ENCODE measurements around the gene COL6A1. TPM values are rescaled to one million over a fixed set of nuclear protein-coding genes. Genes with fewer than 3 reads are reported as not detected.
"Not testable (repeated sequence)": the region's sequence is repeated elsewhere in the genome, so short reads cannot be mapped to it uniquely, and the experiment has no call there.

Gene COL6A1
- polyA plus RNA-seq, 1 donor from 2014 or later: 29.4 TPM

DNA sequence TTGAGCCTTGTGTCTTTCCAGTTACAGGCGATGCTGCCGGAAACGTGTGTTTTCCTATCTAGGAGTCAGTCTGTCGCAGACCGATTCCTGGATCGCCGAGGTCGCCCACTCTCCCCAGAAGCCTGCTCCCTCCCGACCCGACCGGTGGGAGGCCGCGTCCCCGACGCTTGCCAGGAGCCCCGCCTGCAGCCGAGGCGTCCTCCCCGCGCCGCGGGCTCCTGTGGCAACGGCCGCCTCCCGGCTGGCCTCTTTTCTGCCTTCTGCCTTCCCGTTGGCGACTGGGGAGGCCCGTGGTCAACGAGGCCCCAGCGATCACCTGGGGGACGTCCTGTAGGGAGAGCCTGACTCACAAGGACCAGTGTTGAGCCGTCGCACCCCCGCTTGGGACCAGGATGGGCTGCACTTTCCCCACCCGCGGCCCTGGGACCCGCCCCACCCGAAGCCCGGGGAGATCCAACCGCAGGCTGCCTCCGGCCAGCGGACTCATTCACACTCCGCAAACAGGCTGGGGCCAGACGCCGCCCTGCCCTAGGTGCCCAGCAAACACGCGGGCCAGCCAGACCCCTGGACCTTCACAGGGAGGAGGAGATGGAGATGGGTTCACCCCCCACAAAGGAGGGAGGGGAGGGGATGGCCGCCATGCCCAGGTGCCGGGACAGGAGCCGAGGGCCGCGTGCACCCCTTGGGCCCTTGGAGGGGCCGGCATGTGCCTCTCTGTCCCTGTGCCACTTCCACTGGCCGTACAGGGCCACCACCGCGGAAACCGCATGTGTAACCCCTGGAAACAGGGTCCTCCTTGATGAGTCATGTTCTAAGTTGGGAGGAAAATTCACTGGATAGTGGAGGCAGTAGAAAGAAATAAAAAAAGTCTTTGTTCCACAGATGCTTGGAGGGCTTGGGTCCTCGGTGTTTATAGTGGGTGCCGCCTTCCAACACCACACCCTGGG lies 7.2 kb upstream of the COL6A1 start:
- peaks cover 38% of the 10 kb centered on the region for H3K27me3 ChIP-seq (ENCODE audit: insufficient read depth, low read depth, low read length)
- H3K4me3 ChIP-seq (ENCODE audit: low read length): peak overlapping the region; percentile 65
- H3K79me2 ChIP-seq (replicated peaks; ENCODE audit: insufficient read depth, low read length): no peaks in the 10 kb centered on the region
- H3K9ac ChIP-seq (ENCODE audit: low read length): peak overlapping the region; percentile 50
- no peak overlapping the region for H3K4me2 ChIP-seq (ENCODE audit: low read length)
- H3K9me2 ChIP-seq (ENCODE audit: insufficient read depth, low read length): no peaks in the 10 kb centered on the region
- H3K9me3 ChIP-seq (ENCODE audit: low read length): no peaks in the 10 kb centered on the region
- no peak overlapping the region for H3K27ac ChIP-seq (ENCODE audit: low read length)
- TF ChIP-seq MXI1 (conservative IDR thresholded peaks at IDR 0.05; ENCODE audit: poor library complexity, severe bottlenecking) (no peak), SMC3 (conservative IDR thresholded peaks at IDR 0.05; ENCODE audit: poor library complexity) (no peak), TAF1 (IDR thresholded peaks at IDR 0.05; ENCODE audit: low read depth) (no peak)
- TF ChIP-seq, protein P1, sequence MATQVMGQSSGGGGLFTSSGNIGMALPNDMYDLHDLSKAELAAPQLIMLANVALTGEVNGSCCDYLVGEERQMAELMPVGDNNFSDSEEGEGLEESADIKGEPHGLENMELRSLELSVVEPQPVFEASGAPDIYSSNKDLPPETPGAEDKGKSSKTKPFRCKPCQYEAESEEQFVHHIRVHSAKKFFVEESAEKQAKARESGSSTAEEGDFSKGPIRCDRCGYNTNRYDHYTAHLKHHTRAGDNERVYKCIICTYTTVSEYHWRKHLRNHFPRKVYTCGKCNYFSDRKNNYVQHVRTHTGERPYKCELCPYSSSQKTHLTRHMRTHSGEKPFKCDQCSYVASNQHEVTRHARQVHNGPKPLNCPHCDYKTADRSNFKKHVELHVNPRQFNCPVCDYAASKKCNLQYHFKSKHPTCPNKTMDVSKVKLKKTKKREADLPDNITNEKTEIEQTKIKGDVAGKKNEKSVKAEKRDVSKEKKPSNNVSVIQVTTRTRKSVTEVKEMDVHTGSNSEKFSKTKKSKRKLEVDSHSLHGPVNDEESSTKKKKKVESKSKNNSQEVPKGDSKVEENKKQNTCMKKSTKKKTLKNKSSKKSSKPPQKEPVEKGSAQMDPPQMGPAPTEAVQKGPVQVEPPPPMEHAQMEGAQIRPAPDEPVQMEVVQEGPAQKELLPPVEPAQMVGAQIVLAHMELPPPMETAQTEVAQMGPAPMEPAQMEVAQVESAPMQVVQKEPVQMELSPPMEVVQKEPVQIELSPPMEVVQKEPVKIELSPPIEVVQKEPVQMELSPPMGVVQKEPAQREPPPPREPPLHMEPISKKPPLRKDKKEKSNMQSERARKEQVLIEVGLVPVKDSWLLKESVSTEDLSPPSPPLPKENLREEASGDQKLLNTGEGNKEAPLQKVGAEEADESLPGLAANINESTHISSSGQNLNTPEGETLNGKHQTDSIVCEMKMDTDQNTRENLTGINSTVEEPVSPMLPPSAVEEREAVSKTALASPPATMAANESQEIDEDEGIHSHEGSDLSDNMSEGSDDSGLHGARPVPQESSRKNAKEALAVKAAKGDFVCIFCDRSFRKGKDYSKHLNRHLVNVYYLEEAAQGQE (IDR thresholded peaks at IDR 0.05; ENCODE audit: borderline replicate concordance): no peak
- no peaks in the 10 kb centered on the region for H3F3A ChIP-seq (ENCODE audit: insufficient read depth, low read length, poor library complexity, severe bottlenecking)
- no peak overlapping the region for H2AFZ ChIP-seq (ENCODE audit: low read depth, low read length)
- no peaks in the 10 kb centered on the region for H3K36me3 ChIP-seq (ENCODE audit: insufficient read depth, low read length)
- H4K20me1 ChIP-seq (ENCODE audit: insufficient read depth): no peaks in the 10 kb centered on the region

DNA sequence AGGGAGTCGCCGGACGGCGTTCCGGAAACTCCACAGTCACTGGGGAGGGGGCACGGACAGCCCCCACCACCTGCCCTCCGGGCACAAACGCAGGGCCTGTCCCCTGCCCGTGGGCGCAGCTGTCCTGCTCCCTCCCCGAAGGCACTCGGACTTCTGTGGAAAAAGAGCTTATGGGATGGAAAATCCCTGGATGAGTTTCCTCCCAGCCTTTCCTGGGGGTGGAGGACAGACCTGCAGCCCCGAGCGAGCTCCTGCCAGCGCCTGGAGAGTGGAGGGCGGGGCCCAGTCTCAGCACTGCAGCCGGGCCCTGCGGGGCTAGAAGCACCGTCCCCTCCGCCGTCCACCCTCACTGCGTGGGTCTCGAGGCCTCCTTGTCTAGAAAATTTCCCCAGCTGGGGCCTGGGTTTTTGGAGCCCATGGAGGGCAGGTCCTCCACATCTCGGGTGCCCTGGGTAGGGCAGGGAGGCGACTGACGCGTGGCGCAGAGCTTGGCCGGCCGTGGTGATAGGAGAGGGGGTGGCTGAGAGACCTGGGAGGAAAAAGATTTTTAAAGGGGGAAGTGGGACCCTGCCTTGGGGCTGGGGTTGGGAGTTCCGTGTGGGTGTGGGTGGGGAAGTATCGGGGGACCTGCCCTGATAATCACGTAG lies 6.4 kb upstream of the COL6A1 start:
- H3K36me3 ChIP-seq (ENCODE audit: insufficient read depth, low read length): no peaks in the 10 kb centered on the region
- no peaks in the 10 kb centered on the region for H3K9me2 ChIP-seq (ENCODE audit: insufficient read depth, low read length)
- no peak overlapping the region for H3K9ac ChIP-seq (ENCODE audit: low read length)
- no peak overlapping the region for H3K4me3 ChIP-seq (ENCODE audit: low read length)
- H3K79me2 ChIP-seq (replicated peaks; ENCODE audit: insufficient read depth, low read length): no peaks in the 10 kb centered on the region
- H3K9me3 ChIP-seq (ENCODE audit: low read length): no peaks in the 10 kb centered on the region
- H4K20me1 ChIP-seq (ENCODE audit: insufficient read depth): no peaks in the 10 kb centered on the region
- no peak overlapping the region for H2AFZ ChIP-seq (ENCODE audit: low read depth, low read length)
- H3K4me2 ChIP-seq (ENCODE audit: low read length): no peak overlapping the region
- H3K27ac ChIP-seq (ENCODE audit: low read length): no peak overlapping the region
- H3F3A ChIP-seq (ENCODE audit: insufficient read depth, low read length, poor library complexity, severe bottlenecking): peaks cover under 1% of the 10 kb centered on the region
- peaks cover 38% of the 10 kb centered on the region for H3K27me3 ChIP-seq (ENCODE audit: insufficient read depth, low read depth, low read length)
- no peak for TF ChIP-seq MXI1 (conservative IDR thresholded peaks at IDR 0.05; ENCODE audit: poor library complexity, severe bottlenecking)
- no peak for TF ChIP-seq TAF1 (IDR thresholded peaks at IDR 0.05; ENCODE audit: low read depth)
- TF ChIP-seq, protein P1 (IDR thresholded peaks at IDR 0.05; ENCODE audit: borderline replicate concordance): no peak
- no peak for TF ChIP-seq RAD21 (conservative IDR thresholded peaks at IDR 0.05)
- TF ChIP-seq SMC3 (conservative IDR thresholded peaks at IDR 0.05; ENCODE audit: poor library complexity): no peak
- no peak for TF ChIP-seq EZH2 (IDR thresholded peaks at IDR 0.05; ENCODE audit: borderline replicate concordance, insufficient read depth, low read length, poor library complexity, severe bottlenecking)
- no peak for TF ChIP-seq POLR2AphosphoS5 (IDR thresholded peaks at IDR 0.05)
- no peak for TF ChIP-seq EP300 (conservative IDR thresholded peaks at IDR 0.05; ENCODE audit: poor library complexity, severe bottlenecking)
- TF ChIP-seq, protein P2, sequence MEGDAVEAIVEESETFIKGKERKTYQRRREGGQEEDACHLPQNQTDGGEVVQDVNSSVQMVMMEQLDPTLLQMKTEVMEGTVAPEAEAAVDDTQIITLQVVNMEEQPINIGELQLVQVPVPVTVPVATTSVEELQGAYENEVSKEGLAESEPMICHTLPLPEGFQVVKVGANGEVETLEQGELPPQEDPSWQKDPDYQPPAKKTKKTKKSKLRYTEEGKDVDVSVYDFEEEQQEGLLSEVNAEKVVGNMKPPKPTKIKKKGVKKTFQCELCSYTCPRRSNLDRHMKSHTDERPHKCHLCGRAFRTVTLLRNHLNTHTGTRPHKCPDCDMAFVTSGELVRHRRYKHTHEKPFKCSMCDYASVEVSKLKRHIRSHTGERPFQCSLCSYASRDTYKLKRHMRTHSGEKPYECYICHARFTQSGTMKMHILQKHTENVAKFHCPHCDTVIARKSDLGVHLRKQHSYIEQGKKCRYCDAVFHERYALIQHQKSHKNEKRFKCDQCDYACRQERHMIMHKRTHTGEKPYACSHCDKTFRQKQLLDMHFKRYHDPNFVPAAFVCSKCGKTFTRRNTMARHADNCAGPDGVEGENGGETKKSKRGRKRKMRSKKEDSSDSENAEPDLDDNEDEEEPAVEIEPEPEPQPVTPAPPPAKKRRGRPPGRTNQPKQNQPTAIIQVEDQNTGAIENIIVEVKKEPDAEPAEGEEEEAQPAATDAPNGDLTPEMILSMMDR (IDR thresholded peaks at IDR 0.05; ENCODE audit: poor library complexity, severe bottlenecking): no peak

DNA sequence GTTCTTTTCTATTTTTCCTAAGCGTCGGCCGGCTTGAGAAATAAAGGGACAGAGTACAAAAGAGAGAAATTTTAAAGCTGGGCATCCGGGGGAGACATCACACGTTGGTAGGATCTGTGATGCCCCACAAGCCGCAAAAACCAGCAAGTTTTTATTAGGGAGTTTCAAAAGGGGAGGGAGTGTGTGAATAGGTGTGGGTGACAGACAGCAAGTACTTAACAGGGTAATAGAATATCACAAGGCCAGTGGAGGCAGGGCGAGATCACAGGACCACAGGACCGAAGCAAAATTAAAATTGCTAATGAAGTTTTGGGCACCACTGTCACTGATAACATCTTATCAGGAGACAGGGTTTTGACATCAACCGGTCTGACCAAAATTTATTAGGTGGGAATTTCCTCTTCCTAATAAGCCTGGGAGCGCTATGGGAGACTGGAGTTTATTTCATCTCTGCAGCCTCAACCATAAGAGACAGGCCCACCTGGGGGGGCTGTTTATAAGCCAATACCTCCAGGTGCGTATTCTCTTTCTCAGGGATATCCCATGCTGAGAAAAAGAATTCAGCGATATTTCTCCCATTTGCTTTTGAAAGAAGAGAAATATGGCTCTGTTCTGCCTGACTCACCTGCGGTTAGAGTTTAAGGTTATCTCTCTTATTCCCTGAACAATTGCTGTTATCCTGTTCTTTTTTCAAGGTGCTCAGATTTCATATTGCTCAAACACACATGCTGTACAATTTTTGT lies 5.7 kb upstream of the COL6A1 start:
- H3K36me3 ChIP-seq (ENCODE audit: insufficient read depth, low read length); H3K4me2 ChIP-seq (ENCODE audit: low read length); H3K9me3 ChIP-seq (ENCODE audit: low read length); H3K79me2 ChIP-seq (replicated peaks; ENCODE audit: insufficient read depth, low read length); H3F3A ChIP-seq (ENCODE audit: insufficient read depth, low read length, poor library complexity, severe bottlenecking); H3K4me3 ChIP-seq (ENCODE audit: low read length); H3K9ac ChIP-seq (ENCODE audit: low read length); H3K27ac ChIP-seq (ENCODE audit: low read length); H4K20me1 ChIP-seq (ENCODE audit: insufficient read depth); H3K9me2 ChIP-seq (ENCODE audit: insufficient read depth, low read length); H2AFZ ChIP-seq (ENCODE audit: low read depth, low read length): not testable (repeated sequence)
- peaks cover 38% of the 10 kb centered on the region for H3K27me3 ChIP-seq (ENCODE audit: insufficient read depth, low read depth, low read length)

Data from neural cell (in vitro differentiated cells).